Measurements from ENCODE around the gene POLRMT. TPM values are rescaled to one million over a fixed set of nuclear protein-coding genes. Genes with fewer than 3 reads are reported as not detected.

Gene POLRMT
- total RNA-seq, 1 experiment from 2014 or later = 100 TPM

- intact Hi-C loops (cut with micrococcal nuclease; ENCODE audit: unreplicated experiment) = no loop called here
- TF ChIP-seq CTCF (conservative IDR thresholded peaks at IDR 0.05; ENCODE audit: low read depth, low read length) (no peak), EZH2 (IDR thresholded peaks at IDR 0.05; ENCODE audit: borderline replicate concordance, low read depth, low read length, poor library complexity, severe bottlenecking) (no peak)
- POLR2A ChIA-PET (ENCODE audit: low non-redundant PET) = no interaction called here
- DNase-seq (ENCODE audit: low spot score) = no peak
- H3K4me1 ChIP-seq (ENCODE audit: insufficient read depth, low read length, poor library complexity, severe bottlenecking) = peaks cover 10% of the 10 kb centered on the region
- no peak overlapping the region for H3K4me3 ChIP-seq (ENCODE audit: low read depth, low read length, poor library complexity, severe bottlenecking)
- CTCF ChIA-PET = no interaction called here
- BruUV-seq (replicated peaks) = no TSS peak
- H3K27me3 ChIP-seq (replicated peaks; ENCODE audit: insufficient read depth, low read depth, low read length, poor library complexity) = no peaks in the 10 kb centered on the region
- no peak overlapping the region for H3K27ac ChIP-seq (ENCODE audit: low read depth, low read length, poor library complexity, severe bottlenecking)
- no peaks in the 10 kb centered on the region for H3K9me3 ChIP-seq (ENCODE audit: low read depth, low read length, poor library complexity, severe bottlenecking)
- H3K36me3 ChIP-seq (ENCODE audit: insufficient read depth, low read length, poor library complexity, severe bottlenecking) = peaks cover 53% of the 10 kb centered on the region
Measured at GRCh38 chr19:579842-580155, 53.5 kb downstream of the POLRMT start.

- no peak for DNase-seq (ENCODE audit: low spot score)
- no TSS peak for BruUV-seq (replicated peaks)
- H3K4me1 ChIP-seq (ENCODE audit: insufficient read depth, low read length, poor library complexity, severe bottlenecking) = peaks cover 14% of the 10 kb centered on the region
- H3K36me3 ChIP-seq (ENCODE audit: insufficient read depth, low read length, poor library complexity, severe bottlenecking) = peaks cover 53% of the 10 kb centered on the region
- H3K27ac ChIP-seq (ENCODE audit: low read depth, low read length, poor library complexity, severe bottlenecking) = no peak overlapping the region
- POLR2A ChIA-PET (ENCODE audit: low non-redundant PET) = no interaction called here
- no peaks in the 10 kb centered on the region for H3K27me3 ChIP-seq (replicated peaks; ENCODE audit: insufficient read depth, low read depth, low read length, poor library complexity)
- H3K9me3 ChIP-seq (ENCODE audit: low read depth, low read length, poor library complexity, severe bottlenecking) = no peaks in the 10 kb centered on the region
- intact Hi-C loops (cut with micrococcal nuclease; ENCODE audit: unreplicated experiment) = no loop called here
- H3K4me3 ChIP-seq (ENCODE audit: low read depth, low read length, poor library complexity, severe bottlenecking) = no peak overlapping the region
- no peak for TF ChIP-seq CTCF (conservative IDR thresholded peaks at IDR 0.05; ENCODE audit: low read depth, low read length)
- no peak for TF ChIP-seq EZH2 (IDR thresholded peaks at IDR 0.05; ENCODE audit: borderline replicate concordance, low read depth, low read length, poor library complexity, severe bottlenecking)
- CTCF ChIA-PET = no interaction called here
Measured at GRCh38 chr19:579111-579841, 54.1 kb downstream of the POLRMT start.

GRCh38 chr19:577439-578392 lies 55.6 kb downstream of the POLRMT start:
- POLR2A ChIA-PET (ENCODE audit: low non-redundant PET) = no interaction called here
- intact Hi-C loops (cut with micrococcal nuclease; ENCODE audit: unreplicated experiment) = no loop called here
- BruUV-seq (replicated peaks) = no TSS peak

More at GRCh38 chr19:577439-578392, 55.6 kb downstream of the POLRMT start:
- peaks cover 40% of the 10 kb centered on the region for H3K36me3 ChIP-seq (ENCODE audit: insufficient read depth, low read length, poor library complexity, severe bottlenecking)
- no peak overlapping the region for H3K4me3 ChIP-seq (ENCODE audit: low read depth, low read length, poor library complexity, severe bottlenecking)
- no peaks in the 10 kb centered on the region for H3K9me3 ChIP-seq (ENCODE audit: low read depth, low read length, poor library complexity, severe bottlenecking)
- H3K27me3 ChIP-seq (replicated peaks; ENCODE audit: insufficient read depth, low read depth, low read length, poor library complexity) = no peaks in the 10 kb centered on the region
- no peak for DNase-seq (ENCODE audit: low spot score)
- TF ChIP-seq CTCF (conservative IDR thresholded peaks at IDR 0.05; ENCODE audit: low read depth, low read length) (no peak), EZH2 (IDR thresholded peaks at IDR 0.05; ENCODE audit: borderline replicate concordance, low read depth, low read length, poor library complexity, severe bottlenecking) (no peak)
- peak overlapping the region; percentile 23 for H3K27ac ChIP-seq (ENCODE audit: low read depth, low read length, poor library complexity, severe bottlenecking)
- CTCF ChIA-PET = no interaction called here
- peaks cover 17% of the 10 kb centered on the region for H3K4me1 ChIP-seq (ENCODE audit: insufficient read depth, low read length, poor library complexity, severe bottlenecking)
